ENCODE measurements around the gene MAMLD1. TPM values are rescaled to one million over a fixed set of nuclear protein-coding genes. Genes with fewer than 3 reads are reported as not detected.
A peak's percentile ranks its signal among the peaks of the same experiment; 100 is the strongest.

MAMLD1 gene, protein sequence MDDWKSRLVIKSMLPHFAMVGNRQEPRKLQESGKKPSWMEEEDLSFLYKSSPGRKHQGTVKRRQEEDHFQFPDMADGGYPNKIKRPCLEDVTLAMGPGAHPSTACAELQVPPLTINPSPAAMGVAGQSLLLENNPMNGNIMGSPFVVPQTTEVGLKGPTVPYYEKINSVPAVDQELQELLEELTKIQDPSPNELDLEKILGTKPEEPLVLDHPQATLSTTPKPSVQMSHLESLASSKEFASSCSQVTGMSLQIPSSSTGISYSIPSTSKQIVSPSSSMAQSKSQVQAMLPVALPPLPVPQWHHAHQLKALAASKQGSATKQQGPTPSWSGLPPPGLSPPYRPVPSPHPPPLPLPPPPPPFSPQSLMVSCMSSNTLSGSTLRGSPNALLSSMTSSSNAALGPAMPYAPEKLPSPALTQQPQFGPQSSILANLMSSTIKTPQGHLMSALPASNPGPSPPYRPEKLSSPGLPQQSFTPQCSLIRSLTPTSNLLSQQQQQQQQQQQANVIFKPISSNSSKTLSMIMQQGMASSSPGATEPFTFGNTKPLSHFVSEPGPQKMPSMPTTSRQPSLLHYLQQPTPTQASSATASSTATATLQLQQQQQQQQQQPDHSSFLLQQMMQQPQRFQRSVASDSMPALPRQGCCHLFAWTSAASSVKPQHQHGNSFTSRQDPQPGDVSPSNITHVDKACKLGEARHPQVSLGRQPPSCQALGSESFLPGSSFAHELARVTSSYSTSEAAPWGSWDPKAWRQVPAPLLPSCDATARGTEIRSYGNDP
- total RNA-seq (2.1 and 2.2 TPM in 2 replicates), polyA plus RNA-seq (2.4 and 4.0 TPM in 2 replicates)

DNA sequence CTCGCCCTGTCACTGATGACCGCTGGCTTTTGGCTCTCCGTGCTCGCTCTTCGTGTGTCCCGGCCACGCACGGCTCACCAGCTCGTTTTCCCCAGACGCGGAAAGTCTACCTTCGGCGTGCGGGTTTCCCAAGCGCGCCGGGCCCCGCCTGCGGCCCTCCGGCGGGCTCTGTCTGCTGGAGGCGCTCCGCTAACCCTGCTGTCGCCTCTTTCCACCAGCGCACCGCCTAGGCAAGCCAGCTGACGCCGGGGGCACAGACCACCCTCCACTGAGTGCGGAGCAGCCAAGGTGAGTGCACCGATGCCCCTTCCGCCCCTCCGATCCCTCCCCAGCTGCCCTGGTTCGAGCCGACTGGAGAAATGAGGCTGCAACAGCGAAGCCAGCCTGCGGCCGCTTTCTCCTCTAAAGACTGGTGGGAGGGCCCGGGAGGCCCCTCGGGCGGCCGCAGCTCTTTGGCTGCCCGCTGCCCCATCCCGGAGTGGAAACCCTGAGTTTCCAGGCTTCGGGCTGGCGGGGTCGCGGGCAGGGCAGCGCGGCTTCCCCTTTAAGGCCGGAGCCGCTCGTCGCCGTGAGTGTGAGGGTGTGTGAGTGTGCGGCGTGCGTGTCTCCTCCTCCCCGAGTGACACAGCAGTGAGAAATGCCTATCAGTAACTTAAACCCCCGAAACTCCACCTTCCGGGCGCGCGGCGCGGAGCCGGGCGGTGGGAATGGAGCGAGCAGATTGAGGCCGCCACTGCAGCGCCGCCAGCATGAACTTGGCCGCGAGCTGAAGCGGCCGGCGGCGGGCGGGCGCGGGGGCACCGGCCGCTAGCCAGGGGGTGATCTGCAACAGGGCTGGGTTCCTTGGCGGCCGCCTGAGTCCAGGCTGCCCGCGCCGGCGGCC is at the start of gene MAMLD1:
TSS of gene MAMLD1 (plus strand) at position 719 of the 883 bp plus-strand sequence. CDS start 82,200 bp downstream, outside the sequence.
- H3K4me3 ChIP-seq: peak within 1 kb of the TSS; percentile 29
- H3K4me1 ChIP-seq (ENCODE audit: insufficient read depth): peaks cover 11% of the 10 kb centered on the region
- H3K27ac ChIP-seq: no peak within 1 kb of the TSS
- TF ChIP-seq EZH2phosphoT487 (IDR thresholded peaks at IDR 0.05; ENCODE audit: low read depth, severe bottlenecking, unreplicated experiment) (no peak), EZH2 (IDR thresholded peaks at IDR 0.05; ENCODE audit: borderline replicate concordance) (peak; percentile 56)
- TF ChIP-seq, protein P1, sequence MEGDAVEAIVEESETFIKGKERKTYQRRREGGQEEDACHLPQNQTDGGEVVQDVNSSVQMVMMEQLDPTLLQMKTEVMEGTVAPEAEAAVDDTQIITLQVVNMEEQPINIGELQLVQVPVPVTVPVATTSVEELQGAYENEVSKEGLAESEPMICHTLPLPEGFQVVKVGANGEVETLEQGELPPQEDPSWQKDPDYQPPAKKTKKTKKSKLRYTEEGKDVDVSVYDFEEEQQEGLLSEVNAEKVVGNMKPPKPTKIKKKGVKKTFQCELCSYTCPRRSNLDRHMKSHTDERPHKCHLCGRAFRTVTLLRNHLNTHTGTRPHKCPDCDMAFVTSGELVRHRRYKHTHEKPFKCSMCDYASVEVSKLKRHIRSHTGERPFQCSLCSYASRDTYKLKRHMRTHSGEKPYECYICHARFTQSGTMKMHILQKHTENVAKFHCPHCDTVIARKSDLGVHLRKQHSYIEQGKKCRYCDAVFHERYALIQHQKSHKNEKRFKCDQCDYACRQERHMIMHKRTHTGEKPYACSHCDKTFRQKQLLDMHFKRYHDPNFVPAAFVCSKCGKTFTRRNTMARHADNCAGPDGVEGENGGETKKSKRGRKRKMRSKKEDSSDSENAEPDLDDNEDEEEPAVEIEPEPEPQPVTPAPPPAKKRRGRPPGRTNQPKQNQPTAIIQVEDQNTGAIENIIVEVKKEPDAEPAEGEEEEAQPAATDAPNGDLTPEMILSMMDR (IDR thresholded peaks at IDR 0.05; ENCODE audit: poor library complexity): no peak
- H3K9me3 ChIP-seq (ENCODE audit: low read depth): no peaks in the 10 kb centered on the region
- H3K79me2 ChIP-seq: no peaks in the 10 kb centered on the region
- DNase-seq (ENCODE audit: low spot score): peak; percentile 61
- H2AFZ ChIP-seq: peak within 1 kb of the TSS; percentile 30
- H3K36me3 ChIP-seq (replicated peaks; ENCODE audit: insufficient read depth, low read depth): no peaks in the 10 kb centered on the region
- H3K4me2 ChIP-seq: peak within 1 kb of the TSS; percentile 80
- no peaks in the 10 kb centered on the region for H3K9me2 ChIP-seq (replicated peaks; ENCODE audit: insufficient read depth)
- 44% methylated on average over 67 of the region's 88 CpGs for WGBS (ENCODE audit: low lambda C conversion rate, missing lambda C conversion rate)
- peaks cover 7% of the 10 kb centered on the region for H3K27me3 ChIP-seq
- no peaks in the 10 kb centered on the region for H4K20me1 ChIP-seq (ENCODE audit: insufficient read depth, poor library complexity, severe bottlenecking)

DNA sequence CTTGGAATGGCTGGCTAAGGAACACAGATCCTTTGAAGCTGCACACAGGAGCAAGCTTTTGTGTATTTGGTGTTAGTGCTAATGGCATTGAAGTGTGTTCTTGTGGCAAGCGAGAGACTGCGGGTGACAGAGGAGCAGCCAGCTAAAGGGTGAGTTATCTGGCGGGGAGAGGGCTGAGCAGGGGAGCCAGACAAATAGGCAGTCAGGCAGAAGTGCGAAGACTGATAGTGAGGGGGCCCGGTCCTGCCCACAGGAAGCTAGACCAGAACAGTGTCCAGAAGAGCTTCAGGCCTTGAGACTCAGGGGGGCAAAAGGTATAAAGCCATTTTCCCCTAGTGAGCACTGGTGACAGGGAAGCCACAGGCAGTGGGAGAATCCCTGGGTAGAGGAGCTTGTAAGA is 49.6 kb upstream of the MAMLD1 start:
- H3K4me3 ChIP-seq: no peak overlapping the region
- TF ChIP-seq, protein P1 (IDR thresholded peaks at IDR 0.05; ENCODE audit: poor library complexity): no peak
- TF ChIP-seq EZH2 (IDR thresholded peaks at IDR 0.05; ENCODE audit: borderline replicate concordance) (no peak), EZH2phosphoT487 (IDR thresholded peaks at IDR 0.05; ENCODE audit: low read depth, severe bottlenecking, unreplicated experiment) (no peak)
- H2AFZ ChIP-seq: no peak overlapping the region
- H3K4me2 ChIP-seq: no peak overlapping the region
- no peaks in the 10 kb centered on the region for H4K20me1 ChIP-seq (ENCODE audit: insufficient read depth, poor library complexity, severe bottlenecking)
- no peaks in the 10 kb centered on the region for H3K4me1 ChIP-seq (ENCODE audit: insufficient read depth)
- H3K79me2 ChIP-seq: no peaks in the 10 kb centered on the region
- no peaks in the 10 kb centered on the region for H3K9me2 ChIP-seq (replicated peaks; ENCODE audit: insufficient read depth)
- H3K36me3 ChIP-seq (replicated peaks; ENCODE audit: insufficient read depth, low read depth): no peaks in the 10 kb centered on the region
- no peaks in the 10 kb centered on the region for H3K9me3 ChIP-seq (ENCODE audit: low read depth)
- no peak overlapping the region for H3K27ac ChIP-seq
- no peak for DNase-seq (ENCODE audit: low spot score)
- WGBS (ENCODE audit: low lambda C conversion rate, missing lambda C conversion rate): 65% methylated on average over 5 of the region's 5 CpGs
- no peaks in the 10 kb centered on the region for H3K27me3 ChIP-seq

DNA sequence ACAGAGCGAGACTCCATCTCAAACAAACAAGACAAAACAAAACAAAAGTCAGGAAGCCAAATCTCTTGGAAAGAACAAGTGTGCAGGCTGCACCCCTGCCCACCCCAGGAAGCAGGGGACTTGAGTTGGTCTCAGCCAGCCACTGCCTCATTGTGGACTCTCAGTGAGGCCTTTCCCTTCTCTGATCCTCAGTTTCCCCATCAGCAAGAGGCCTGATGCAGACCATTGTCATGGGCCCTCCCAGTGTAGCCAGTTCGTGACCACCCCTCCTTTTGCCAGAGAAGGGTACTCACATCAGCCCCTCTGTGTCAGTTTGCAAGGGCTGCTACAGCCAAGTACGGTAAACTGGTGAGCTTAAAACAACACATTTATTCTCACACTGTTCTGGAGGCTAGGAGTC is 48.9 kb upstream of the MAMLD1 start:
- 78% methylated on average over 3 of the region's 3 CpGs for WGBS (ENCODE audit: low lambda C conversion rate, missing lambda C conversion rate)

More for the DNA sequence above, 48.9 kb upstream of the MAMLD1 start:
- H3K27ac ChIP-seq: no peak overlapping the region
- no peak overlapping the region for H3K4me3 ChIP-seq
- no peaks in the 10 kb centered on the region for H3K36me3 ChIP-seq (replicated peaks; ENCODE audit: insufficient read depth, low read depth)
- no peaks in the 10 kb centered on the region for H3K4me1 ChIP-seq (ENCODE audit: insufficient read depth)
- DNase-seq (ENCODE audit: low spot score): no peak
- no peaks in the 10 kb centered on the region for H3K27me3 ChIP-seq
- H4K20me1 ChIP-seq (ENCODE audit: insufficient read depth, poor library complexity, severe bottlenecking): no peaks in the 10 kb centered on the region
- H3K9me2 ChIP-seq (replicated peaks; ENCODE audit: insufficient read depth): no peaks in the 10 kb centered on the region
- no peak overlapping the region for H2AFZ ChIP-seq
- TF ChIP-seq, protein P1 (IDR thresholded peaks at IDR 0.05; ENCODE audit: poor library complexity): no peak
- TF ChIP-seq EZH2phosphoT487 (IDR thresholded peaks at IDR 0.05; ENCODE audit: low read depth, severe bottlenecking, unreplicated experiment): no peak
- no peaks in the 10 kb centered on the region for H3K9me3 ChIP-seq (ENCODE audit: low read depth)
- no peak overlapping the region for H3K4me2 ChIP-seq
- H3K79me2 ChIP-seq: no peaks in the 10 kb centered on the region
